Kidney epithelial cell (primary cell): ENCODE results near the gene NECAB2. TPM values are rescaled to one million over a fixed set of nuclear protein-coding genes. Genes with fewer than 3 reads are reported as not detected.

ENCODE experiments used
- DNase-seq: peaks from one replicate; pipeline ENCODE4 v3.0.0-alpha.2; 2010; ENCODE audit warnings: low read depth
- H3K27me3 ChIP-seq: 2 replicates; pipeline ENCODE4 v1.6.0; 2011; ENCODE audit warnings: low read length; ENCODE audit not compliant: control insufficient read depth, insufficient read depth
- H3K36me3 ChIP-seq: 2 replicates; pipeline ENCODE4 v1.5.1; 2011; ENCODE audit warnings: low read length; ENCODE audit not compliant: control insufficient read depth, insufficient read depth
- H3K4me3 ChIP-seq: 2 replicates; pipeline ENCODE4 v1.5.1; 2011; ENCODE audit warnings: low read depth, mild to moderate bottlenecking, control low read depth, low read length
- total RNA-seq: library from RNA; depleted of rRNA; stranded (reverse); fragments of >200 nt; gene quantifications from 2 replicates; pipeline ENCODE4 v1.2.3, GENCODE V29; 2015
- TF ChIP-seq, protein P1 (sequence below): IDR thresholded peaks from 2 replicates; pipeline ENCODE4 v1.5.1; 2011; ENCODE audit warnings: mild to moderate bottlenecking, moderate library complexity, low read length, control low read depth, inconsistent platforms; ENCODE audit not compliant: insufficient read depth, poor library complexity, severe bottlenecking

The NECAB2 gene
- total RNA-seq, 1 donor from 2014 or later = not detected

DNA sequence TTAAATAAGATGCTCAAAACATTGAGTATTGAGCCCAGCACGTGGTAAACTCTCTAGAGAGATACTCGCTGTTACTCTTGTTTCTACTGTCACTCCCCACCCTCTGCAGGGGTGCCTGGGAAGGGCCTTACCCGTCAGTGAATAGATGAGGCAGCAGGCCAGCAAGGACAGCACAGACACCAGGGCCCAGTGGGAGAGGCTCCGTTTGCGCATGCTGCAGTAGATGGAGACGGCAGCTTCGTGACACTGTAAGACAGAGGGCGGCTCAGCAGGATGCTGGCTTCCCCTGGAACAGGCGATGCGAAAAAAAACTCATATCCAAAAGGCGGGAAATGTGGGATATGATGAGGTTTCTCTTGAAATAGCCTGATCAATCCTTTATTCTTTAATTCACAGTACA lies 54.6 kb downstream of the NECAB2 start:
- Histone ChIP-seq H3K36me3 (no peaks in the 10 kb centered on the region), H3K27me3 (peaks cover 3% of the 10 kb centered on the region), H3K4me3 (no peak overlapping the region)
- no peak for DNase-seq
- TF ChIP-seq, protein P1, sequence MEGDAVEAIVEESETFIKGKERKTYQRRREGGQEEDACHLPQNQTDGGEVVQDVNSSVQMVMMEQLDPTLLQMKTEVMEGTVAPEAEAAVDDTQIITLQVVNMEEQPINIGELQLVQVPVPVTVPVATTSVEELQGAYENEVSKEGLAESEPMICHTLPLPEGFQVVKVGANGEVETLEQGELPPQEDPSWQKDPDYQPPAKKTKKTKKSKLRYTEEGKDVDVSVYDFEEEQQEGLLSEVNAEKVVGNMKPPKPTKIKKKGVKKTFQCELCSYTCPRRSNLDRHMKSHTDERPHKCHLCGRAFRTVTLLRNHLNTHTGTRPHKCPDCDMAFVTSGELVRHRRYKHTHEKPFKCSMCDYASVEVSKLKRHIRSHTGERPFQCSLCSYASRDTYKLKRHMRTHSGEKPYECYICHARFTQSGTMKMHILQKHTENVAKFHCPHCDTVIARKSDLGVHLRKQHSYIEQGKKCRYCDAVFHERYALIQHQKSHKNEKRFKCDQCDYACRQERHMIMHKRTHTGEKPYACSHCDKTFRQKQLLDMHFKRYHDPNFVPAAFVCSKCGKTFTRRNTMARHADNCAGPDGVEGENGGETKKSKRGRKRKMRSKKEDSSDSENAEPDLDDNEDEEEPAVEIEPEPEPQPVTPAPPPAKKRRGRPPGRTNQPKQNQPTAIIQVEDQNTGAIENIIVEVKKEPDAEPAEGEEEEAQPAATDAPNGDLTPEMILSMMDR = no peak

DNA sequence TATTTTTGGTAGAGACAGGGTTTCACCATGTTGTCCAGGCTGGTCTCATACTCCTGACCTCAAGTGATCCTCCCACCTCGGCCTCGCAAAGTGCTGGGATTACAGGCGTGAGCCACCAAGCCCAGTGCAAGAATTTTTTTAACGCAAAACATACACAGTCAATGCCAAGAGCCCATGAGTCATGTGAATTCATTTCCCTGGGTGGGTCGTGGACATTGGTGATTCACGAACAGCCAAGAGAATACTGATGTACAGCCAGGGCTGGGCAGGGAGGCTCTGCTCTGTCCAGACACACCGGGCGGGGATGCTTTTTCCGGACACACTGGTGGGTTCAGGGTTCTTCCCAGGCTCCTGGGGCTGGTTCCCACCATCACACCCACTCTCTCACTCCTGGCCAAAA lies 56.8 kb downstream of the NECAB2 start:
- peaks cover 5% of the 10 kb centered on the region for H3K27me3 ChIP-seq
- H3K36me3 ChIP-seq = no peaks in the 10 kb centered on the region
- no peak for DNase-seq
- no peak overlapping the region for H3K4me3 ChIP-seq
- TF ChIP-seq, protein P1 = no peak

DNA sequence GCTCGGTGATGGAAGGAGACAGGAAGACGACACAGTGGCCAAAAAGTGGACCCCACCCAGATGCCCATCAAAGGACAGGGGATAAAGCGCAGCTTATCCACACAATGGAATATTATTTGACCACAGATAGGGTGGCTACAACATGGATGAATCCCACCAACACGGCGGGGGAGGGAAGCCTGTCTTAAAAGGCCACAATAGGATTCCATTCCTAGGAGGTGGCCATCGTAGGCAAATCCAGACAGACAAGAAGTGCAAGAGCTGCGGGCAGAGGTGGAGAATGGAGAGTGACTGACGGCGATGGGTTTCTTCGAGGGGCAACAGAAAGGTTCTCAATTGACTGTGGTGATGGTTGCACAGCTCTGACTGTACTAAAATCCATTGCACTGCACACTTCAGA lies 58.6 kb downstream of the NECAB2 start:
- DNase-seq = no peak
- TF ChIP-seq, protein P1 = no peak
- Histone ChIP-seq H3K27me3 (peaks cover 14% of the 10 kb centered on the region), H3K36me3 (no peaks in the 10 kb centered on the region), H3K4me3 (no peak overlapping the region)

DNA sequence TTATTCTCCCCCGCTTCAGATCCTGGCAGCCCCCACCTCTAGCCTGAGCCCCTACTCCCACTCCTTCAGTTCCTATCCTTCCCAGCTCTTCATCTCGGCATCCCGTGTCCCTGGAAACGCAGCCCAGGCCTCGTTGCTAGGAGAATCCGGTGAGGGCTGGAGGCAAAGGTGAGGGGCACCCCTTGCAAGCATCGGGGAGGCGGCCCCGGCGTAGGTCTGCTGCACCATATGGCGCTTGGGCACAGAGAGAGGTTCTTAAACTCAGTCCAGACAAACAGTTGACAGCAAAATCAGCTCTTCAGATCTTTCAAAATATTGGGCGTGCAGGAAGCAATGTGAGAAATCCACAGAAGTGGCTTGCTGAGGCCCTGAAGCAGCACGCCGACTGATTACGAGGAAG lies 59.6 kb downstream of the NECAB2 start:
- TF ChIP-seq, protein P1 = no peak
- no peak overlapping the region for H3K4me3 ChIP-seq
- no peak for DNase-seq
- peaks cover 16% of the 10 kb centered on the region for H3K27me3 ChIP-seq
- H3K36me3 ChIP-seq = no peaks in the 10 kb centered on the region

DNA sequence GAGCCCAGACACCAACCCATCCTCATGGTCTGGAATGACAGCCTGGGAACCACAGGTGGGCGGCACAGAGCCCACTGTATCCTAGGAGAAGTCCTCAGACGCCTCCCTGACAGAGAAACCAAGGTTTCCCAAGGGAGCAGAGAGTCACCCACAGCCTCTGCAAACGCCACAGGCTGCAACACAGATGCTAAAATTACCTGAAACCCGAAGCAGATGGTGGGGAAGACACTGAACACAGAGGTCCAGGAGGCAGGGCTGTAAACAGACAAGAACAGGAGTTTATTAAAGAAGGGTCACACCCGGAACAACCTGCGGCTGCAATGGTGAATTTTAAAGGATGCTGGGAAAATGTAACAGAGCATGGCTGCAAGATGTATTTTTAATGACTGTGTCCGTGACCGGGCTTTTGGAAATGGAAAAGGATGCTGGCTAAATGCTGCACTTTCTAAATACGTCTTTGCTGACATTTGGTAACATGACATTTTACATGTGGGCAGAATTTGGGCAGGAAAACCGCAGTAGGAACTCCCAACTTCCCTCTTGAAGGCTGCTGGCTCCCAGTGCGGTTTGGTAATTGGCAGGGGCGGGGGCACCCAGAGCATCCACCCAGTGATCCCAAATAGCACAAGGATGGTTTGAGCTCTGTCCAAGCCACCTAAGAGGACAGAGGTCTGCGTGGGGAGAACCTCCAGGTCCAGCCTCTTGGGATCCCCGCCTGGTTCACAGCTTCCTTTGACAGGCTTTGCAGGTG lies 61.4 kb downstream of the NECAB2 start:
- peaks cover 16% of the 10 kb centered on the region for H3K27me3 ChIP-seq
- H3K36me3 ChIP-seq = no peaks in the 10 kb centered on the region
- DNase-seq = no peak
- TF ChIP-seq, protein P1 = no peak
- H3K4me3 ChIP-seq = no peak overlapping the region

DNA sequence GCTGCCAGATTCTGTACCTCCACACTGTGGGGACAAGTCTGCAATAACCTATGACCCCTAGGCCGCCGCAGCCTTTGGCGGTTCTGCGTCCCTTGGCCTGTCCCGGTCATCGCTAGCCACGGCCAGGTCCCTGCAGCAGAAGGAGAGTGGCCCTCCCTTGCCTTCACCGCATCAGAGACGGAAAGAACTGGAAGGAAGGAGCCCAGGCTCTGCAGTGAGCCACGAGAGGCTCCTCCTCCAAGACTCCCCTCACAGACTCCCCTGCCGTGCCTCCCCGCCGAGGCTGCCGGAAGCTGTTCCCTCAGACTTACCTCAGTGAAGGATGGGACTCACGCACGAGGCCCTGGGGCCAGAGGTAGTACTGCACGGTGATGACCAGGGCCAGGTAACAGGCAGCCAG lies 63.5 kb downstream of the NECAB2 start:
- TF ChIP-seq, protein P1 = no peak
- Histone ChIP-seq H3K27me3 (peaks cover 16% of the 10 kb centered on the region), H3K4me3 (no peak overlapping the region), H3K36me3 (no peaks in the 10 kb centered on the region)
- DNase-seq = no peak
